GM19397 (cell line): Measurements from ENCODE around the gene LRRC73.
"Not testable (repeated sequence)": the region's sequence is repeated elsewhere in the genome, so short reads cannot be mapped to it uniquely, and the experiment has no call there.

ENCODE experiments used
- ATAC-seq: cut with Tn5 transposase; IDR thresholded peaks from one replicate; pipeline ENCODE4 v1.9.1; 2021; ENCODE audit warnings: mild to moderate bottlenecking, moderate library complexity; ENCODE audit not compliant: unreplicated experiment

LRRC73 gene

DNA sequence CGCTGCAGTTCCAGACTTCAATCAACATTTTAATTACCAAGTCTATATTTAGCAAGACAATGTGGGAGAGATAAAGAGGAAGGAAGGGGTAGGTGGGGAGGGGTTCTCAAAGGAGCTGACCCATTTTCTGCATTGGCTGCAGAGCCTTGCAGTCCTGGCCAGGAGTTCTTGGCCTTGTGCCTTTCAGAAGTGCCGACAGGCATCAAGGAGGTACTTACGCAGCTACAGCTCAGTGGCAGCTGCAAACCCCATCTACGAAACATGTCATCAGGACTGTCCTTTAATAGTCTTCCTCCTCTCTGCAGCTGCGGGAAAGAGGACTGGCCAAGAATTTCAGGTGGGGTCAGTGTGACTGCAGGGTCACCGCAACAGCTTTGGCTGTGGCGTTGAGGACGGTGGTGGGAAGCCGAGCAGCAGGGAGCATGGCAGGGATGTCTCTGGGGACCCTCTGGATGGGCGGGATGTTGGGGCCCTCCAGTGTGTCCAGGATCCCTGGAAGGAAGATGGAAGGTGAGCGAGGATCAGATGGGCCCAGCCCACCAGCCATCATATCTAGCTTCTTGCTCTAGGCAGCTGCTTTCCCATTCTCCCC is 1.8 kb upstream of the LRRC73 start:
- no peak for ATAC-seq

DNA sequence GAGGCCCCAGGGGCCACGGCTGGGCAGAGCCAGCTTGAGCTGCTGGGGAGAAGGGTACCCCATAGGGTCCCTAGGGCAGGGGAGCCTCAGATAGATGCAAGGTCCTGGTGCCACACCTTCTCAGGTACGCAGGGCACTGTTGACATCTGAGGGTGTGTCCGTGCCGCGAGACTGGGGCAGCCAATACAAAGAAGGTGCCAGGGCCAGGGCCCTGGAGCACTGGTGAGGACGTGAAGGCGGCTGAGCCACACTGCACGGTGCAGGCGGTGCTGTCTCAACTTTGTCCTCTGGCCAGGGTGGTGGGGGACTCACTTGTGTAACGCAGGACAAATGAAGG is 649 bp upstream of the LRRC73 start:
- no peak for ATAC-seq

DNA sequence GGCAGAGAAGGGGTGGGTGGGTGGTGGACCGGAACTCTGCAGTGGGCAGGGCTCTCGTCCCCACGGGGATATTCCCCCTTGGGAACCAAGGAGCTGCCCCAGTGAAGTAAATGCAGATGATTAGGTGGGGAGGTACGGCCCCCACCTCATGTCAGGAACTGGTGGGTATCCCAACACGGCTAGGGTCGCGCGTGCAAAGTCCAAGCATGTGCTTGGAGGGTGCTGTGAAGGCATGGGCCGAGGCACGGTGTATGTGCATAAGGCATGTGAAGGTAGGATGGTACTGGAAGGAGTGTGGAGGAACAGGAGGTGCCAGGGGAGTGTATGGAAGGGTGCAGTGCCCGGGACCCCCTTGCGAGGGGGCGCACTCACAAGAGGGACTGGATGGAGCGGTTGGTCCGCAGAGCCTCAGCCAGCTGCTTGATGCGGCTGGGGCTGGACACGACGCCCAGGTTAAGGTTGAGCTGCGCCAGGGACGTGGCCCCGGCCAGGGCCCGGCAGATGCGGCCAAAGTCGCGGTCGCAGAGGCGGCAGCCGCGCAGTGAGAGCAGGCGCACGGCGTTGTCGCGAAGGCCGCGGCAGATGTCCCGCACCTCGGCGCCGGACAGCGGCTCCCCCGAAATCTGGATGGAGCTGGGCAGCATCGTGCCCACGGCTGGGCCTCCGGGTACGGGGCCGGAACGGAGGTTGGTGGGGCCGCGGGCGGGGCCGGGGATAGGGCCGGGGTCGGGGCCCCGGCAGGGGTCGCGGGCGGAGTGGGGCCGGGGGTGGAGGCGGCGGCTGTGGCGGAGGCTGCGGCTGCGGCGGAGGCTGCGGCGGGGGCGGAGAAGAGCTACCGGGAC is 783 bp downstream of the LRRC73 start:
- ATAC-seq: no peak

DNA sequence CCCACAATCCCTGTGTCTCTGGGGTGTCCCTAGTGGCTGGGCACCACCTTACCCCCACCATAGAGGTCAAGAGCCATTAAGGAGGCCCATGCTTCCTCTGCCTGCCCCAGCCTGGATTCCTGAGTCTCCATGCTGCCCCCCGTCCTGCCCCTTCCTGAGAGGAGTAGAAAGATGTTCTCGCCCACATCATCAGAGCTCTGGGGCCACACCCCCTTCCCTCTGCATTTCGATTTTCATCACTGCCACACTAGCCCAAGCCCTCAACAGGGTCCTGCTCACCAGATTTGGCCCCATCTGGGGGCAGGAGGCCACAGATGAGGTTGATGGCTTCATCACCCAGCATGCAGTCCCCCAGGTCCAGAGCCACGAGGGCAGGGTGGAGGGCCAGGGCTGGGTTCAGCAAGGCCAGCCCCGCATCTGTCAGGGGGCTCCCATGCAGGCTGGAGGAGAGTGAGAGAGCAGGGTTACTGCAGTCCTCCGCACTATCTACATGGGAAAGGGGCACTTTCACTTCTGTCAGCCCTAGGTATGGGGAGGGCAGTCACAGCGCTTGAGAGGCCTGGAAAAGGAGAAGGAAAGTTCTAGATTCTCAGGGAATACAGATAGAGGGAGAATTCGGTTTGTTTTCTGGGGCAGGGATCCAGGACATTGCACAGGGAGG is 1.5 kb downstream of the LRRC73 start:
- no peak for ATAC-seq

DNA sequence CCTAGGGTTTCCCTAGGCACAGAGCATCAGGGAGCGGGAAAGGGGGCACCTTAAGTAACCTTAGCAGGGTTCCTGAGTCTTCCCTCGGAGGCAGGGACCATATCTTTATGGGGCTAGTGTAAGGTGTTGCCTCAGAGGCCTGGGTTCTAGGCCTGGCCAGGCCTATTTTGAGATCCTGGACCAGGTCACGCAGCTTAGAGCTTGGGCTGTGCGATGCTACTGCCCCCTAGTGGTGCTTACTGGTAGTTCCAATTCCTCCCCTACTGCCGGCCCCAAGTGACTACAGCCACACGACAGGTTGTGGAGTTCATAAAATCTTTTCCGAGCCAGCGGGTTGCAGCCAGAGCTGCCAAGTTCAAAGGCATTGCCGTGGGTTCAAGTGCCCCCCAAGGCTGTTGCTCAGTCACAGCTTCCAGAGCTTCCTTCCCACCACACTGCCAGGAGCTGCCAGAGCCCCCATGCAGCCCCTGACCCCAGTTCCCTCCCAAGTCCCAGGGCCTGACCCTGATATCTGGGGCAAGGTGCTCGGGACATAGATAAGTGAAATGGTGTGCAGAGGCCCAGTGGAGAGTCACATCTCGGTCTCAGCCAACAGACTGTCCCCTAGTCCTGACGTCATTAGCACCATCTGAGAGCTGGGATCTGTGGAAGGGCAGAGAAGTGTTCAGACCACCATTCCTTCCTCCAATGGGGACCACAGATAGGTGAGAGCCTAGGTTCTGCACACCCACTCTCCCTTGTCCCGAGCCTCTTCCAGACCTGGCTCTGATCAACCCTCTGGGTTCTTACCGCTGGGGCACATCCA is 3.3 kb downstream of the LRRC73 start:
- no peak for ATAC-seq

DNA sequence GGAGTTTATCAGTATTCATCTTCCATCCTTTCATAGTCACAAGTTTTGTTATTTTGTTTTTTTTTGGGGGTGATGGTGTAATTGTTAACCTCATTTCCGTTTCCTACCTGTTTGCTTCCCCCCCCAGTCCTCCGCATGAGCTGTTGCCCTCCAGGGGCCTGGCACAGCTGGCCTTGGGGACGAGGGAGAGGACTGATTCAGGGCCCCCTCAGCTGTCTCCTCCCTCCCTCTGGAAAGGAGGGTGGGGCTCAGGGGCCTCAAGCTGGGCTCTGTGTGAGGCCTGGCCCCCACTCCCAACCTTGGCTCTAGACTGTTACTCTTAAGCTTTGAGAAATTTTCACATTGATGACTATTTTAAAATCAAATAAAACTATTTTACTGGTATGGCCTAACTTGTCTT is 4.0 kb downstream of the LRRC73 start:
- no peak for ATAC-seq

DNA sequence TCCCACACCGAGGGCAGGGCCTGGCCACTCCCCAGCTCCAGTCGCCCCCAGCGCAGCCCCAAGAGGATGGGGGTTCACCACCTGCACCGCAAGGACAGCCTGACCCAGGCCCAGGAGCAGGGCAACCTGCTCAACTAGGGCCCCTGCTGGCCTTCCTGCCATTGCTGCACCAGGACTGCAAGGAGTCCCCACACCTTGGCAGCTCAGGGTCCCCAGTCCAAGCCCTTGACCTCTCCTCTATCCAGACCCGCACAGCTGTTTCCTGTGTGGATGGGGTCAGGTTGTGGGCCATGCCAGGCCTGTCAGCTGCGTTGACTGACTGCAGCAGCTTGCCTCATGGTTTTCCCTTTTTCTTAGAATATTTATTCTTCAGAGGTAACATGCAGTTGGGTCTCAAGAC is 4.4 kb downstream of the LRRC73 start:
- no peak for ATAC-seq

DNA sequence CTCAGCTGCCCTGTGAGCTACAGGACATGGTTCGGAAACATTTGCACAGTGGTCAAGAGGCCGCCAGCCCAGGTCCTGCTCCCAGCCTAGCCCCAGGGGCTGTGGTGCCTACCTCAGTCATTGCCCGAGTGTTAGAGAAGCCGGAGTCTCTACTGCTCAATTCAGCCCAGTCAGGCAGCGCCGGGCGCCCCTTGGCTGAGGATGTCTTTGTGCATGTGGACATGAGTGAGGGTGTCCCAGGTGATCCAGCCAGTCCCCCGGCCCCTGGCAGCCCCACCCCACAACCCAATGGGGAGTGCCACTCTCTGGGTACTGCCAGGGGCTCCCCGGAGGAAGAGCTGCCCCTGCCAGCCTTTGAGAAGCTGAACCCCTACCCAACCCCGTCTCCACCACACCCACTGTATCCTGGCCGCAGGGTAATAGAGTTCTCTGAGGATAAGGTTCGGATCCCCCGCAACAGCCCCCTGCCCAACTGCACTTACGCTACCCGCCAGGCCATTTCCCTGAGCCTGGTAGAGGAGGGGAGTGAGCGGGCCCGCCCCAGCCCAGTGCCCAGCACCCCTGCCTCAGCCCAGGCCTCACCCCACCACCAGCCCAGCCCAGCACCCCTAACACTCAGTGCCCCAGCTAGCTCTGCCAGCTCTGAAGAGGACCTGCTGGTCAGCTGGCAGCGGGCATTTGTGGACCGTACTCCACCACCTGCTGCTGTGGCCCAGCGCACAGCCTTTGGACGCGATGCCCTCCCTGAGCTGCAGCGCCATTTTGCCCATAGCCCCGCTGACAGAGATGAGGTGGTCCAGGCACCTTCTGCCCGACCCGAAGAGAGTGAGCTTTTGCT is 5.2 kb downstream of the LRRC73 start:
- ATAC-seq: no peak

DNA sequence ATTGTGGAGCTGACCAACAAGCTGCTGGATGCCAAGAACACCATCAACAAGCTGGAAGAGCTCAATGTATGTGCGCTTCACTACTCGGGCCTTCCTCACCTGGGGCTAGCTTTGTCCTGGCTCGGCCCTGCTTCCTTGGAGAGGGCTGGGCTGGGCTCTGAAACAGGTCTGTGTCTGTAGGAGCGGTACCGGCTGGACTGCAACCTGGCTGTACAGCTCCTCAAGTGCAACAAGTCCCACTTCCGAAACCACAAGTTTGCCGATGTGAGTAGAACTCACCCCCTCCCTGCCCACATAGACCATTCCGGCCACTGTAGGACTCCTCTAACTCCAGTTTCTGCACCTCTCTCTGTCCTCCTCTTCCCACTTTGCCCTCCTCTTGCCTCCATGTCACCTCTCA is 6.7 kb downstream of the LRRC73 start:
- no peak for ATAC-seq

DNA sequence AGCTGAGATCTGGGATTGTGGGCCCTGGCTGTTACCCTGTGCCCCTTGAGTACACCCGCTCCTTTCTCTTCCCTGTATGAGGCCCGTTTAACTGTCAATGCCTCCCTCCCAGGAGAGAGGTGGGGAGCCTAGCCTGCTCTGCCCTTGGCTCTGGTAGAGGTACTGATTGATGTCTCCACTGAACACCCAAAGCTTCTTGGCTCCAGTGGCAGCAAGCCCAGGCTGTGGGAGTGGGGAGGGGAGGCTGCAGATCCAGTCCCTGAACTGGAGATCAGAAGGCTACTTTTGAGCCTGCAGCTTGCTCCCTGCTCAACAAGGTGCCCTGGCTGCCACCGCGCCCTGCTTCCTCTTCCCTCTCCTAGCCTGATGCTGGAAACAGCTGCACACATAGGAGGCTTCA is 7.5 kb downstream of the LRRC73 start:
- no peak for ATAC-seq

DNA sequence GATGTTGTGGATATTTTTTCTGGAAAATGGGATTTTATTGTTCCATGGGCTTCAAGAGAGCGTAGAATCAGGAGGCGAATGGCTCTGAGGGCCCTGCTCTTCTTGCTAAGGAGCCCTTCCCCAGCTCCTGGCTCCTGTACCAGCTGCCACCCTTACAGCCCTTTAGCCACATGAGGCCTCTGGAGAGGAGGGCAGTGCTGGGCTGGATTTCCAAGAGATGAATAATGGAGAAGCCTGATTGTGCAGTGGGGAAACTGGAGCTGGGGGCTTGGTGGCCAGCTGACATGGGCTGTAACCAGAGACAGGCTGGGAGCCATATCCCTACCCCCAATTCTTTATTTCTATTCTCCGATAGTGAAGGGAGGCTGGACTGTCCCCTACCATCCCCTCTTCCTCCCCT is 9.2 kb downstream of the LRRC73 start:
- ATAC-seq: no peak

DNA sequence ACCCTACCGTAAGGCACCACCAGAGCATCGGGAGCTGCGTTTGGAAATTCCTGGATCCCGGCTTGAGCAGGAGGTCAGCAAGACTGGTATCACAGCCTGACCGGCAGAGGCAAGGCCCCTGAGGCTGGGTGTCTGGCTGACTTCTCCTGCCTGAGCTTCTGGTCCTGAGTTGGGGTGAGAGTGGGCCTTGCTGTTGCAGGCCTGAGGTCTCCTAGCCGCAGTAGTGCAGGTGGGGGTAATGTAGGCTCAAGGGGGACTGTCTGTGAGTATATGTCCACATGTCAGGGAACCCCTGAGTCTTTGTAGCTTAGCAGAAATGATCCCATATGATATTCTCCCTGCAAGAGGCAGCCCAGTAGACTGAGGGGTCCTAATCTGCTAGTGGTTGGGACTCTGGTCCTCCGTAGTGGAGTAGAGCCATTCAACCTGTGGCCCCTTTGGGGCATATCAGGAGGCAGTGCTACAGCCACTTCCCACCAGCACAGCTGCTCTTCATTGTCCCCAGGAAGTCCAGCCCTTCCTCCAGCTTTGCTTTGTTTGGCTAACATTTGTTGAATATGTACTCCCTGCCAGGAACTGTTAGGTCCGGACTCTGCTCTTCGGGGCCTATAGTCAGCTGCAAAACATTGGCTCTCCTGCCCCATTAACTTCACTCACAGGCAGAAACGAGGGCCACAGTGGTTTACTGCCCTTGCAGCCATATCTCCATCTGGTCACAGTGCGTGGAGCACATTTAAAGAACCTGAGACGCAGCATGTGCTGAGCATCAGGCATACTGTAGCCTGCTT is 10.9 kb downstream of the LRRC73 start:
- ATAC-seq: no peak

DNA sequence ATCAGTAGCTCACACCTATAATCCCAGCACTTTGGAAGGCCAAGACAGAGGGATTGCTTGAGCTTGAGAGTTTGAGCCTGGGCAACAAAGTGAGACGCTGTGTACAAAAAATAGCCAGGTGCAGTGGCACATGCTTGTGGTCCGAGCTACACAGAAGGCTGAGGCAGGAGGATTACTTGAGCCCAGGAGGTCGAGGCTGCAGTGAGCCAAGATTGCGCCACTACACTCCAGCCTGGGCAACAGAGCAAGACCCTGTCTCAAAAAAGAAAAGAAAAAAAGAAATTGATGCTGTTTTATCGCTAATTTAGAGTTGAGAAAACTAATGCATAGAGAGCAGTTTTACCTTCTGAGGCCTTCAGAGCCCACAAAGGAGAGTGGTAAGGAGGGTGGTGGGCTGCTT is 11.9 kb downstream of the LRRC73 start:
- not testable (repeated sequence) for ATAC-seq

DNA sequence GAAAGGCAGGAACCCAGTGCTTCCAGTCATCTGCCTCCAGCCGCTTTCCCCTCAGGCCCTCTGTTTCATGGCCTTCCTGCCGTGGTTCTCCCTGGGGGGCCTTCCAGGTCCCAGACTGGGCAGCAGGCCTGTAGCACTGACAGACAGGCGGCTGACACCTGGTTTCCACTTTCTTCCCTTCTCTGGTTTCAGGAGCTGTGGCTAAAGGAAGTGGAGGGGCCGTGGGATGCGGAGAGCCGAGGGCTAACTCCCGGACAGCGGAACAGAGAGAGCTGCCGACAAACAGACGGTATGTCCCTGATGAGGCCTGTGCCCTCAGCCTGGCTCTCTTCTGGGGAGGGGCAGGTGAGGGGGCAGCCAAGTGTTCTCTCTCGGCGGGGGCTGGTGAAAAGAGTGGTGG is 12.5 kb downstream of the LRRC73 start:
- ATAC-seq: no peak

DNA sequence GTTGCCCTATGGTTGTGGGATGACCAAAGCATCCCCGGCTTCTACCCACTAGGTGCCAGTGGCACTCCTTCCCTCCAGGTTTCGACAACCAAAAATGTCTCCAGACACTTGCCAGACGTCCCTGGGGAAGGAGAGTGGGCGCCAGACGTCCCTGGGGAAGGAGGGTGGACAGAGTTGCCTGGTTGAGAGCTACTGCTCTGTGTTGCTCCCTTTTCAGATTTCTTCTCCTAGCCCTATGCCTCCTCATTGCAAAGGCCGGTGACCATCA is 13.1 kb downstream of the LRRC73 start:
- no peak for ATAC-seq

DNA sequence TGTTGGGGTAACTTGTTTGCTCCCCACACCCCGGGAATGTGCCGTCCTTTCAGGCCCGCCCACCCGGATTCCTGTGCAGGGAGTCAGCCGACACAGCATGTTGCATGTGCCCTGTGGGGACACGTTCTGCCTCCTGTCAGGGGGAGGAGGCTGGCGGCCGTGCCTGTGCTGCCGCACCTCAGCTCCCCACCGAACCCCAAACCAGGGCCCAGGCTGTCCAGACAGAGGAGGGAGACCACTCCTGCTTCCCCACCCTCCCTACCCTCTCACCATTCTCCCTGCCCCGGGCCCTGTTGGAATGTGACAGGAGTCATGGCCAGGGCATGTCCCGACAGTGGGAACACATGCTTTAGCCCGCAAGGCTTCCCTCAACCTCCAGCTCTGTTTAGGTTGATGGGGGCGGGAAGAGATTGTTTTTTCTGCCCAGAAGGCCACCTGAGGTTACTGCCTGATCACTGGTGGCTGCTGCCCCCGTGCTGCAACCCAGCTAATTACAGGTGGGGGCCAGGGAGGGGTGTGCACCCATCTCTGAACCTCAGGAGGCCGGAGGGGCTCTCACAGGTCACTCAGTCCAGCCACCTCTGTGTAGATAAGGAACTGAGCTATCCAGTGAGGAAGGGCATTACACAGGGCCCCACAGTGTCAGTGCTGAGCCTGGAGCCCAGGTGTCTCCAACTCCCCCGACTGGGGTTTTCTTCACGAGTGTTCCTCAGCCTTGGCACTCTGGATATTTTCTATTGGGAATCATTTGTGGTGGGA is 13.6 kb downstream of the LRRC73 start:
- no peak for ATAC-seq

DNA sequence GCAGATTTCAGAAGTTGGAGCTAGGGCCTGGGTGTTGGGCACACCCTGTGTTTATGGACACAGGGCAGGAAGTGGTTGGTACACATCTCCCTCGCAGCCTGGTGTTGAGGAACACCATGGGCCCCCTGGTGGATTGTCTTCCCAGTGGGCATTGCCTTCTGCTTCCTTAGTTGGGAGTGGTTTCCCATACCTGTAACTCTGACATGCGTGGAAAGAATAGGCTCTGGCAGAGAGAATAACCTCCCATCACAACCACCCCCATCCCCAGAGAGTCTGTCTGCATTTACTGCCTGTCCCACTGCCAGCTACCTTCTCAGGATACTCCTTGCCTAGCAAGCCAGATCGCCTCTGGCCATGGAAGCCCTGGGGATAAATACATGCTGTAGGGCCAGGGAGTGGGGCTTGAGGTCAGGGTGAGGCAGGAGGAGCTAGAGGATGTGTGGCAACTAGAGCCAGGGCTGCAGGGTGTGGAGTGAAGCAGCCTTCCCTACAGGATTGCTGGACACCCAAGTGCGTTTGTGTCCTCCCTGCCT is 14.7 kb downstream of the LRRC73 start:
- ATAC-seq: no peak

DNA sequence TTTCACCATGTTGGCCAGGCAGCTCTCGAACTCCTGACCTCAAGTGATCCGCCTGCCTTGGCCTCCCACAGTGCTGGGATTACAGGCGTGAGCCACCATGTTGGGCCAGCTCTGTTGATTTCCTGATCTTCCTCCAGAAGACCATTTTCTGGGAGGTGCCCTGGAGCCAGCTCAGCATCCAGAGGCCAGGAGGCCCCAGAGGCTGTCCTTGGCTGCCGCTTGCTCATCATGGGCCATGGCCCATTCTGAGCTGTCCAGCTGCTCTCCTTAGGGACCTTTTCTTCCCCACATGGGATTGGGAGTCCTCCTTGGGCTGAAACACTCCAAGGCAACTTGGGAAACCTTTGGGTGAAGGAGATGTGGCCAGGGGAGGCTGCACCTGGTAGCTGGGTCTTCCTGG is 15.4 kb downstream of the LRRC73 start:
- no peak for ATAC-seq

DNA sequence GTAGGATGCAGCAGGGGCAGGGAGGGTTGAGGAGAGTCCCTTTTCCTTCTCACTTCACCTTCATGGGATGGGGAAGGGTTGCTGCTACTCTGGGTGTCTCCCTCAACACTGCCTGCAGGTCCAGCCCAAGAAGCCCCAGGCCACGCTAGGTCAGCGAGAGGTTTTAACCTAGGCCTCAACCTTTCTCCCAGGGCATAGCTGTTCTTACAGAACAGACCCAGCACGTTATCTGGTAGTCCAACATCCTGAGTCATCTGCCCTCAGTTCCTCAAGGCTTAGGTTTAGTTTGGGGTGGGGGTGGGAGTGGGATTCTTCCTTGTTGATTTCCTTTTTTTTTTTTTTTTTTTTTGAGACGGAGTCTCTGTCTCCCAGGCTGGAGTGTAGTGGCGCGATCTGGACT is 15.8 kb downstream of the LRRC73 start:
- ATAC-seq: no peak
